BJ (cell line): ENCODE measurements around the gene HMCN2. TPM values are rescaled to one million over a fixed set of nuclear protein-coding genes. Genes with fewer than 3 reads are reported as not detected.

Experiments
- CTCF ChIA-PET: fragments of 350-600 bp; formaldehyde crosslinking; extraction: SDS; loops from one replicate; lab custom pipeline; 2021; ENCODE audit warnings: antibody characterized with exemption, inconsistent platforms; lab: Yijun Ruan, JAX
- POLR2A ChIA-PET: fragments of 300-600 bp; sonication (Branson Sonifier 250); formaldehyde crosslinking; extraction: SDS; loops from one replicate; lab custom pipeline; 2021; ENCODE audit warnings: antibody characterized with exemption; lab: Charles Lee
- DNase-seq: peaks from one replicate; pipeline ENCODE4 v3.0.0-alpha.2; 2011; ENCODE audit warnings: low read depth
- H3K27me3 ChIP-seq: 2 replicates; pipeline ENCODE4 v1.6.0; 2011; ENCODE audit warnings: low read length; ENCODE audit not compliant: control insufficient read depth, insufficient read depth
- H3K36me3 ChIP-seq: 2 replicates; pipeline ENCODE4 v1.5.1; 2011; ENCODE audit warnings: low read length; ENCODE audit not compliant: control insufficient read depth, insufficient read depth
- H3K4me3 ChIP-seq: 2 replicates; pipeline ENCODE4 v1.5.1; 2011; ENCODE audit warnings: low read depth, mild to moderate bottlenecking, control low read depth, low read length
- CTCF ChIP-seq: IDR thresholded peaks from 2 replicates; pipeline ENCODE4 v1.5.1; 2011; ENCODE audit warnings: low read depth, mild to moderate bottlenecking, control low read depth, inconsistent platforms, low read length, moderate library complexity; ENCODE audit not compliant: insufficient read depth
- polyA plus RNA-seq: library from polyadenylated mRNA; depleted of rRNA; stranded (reverse); fragments of >200 nt; gene quantifications from 2 replicates; pipeline ENCODE4 v1.2.3, GENCODE V29; 2011

Gene HMCN2
- polyA plus RNA-seq, 1 experiment: not detected

GRCh38 chr9:130307667-130307943 is 42.0 kb downstream of the HMCN2 start:
- TF ChIP-seq CTCF: no peak
- POLR2A ChIA-PET: no interaction called here
- no peaks in the 10 kb centered on the region for H3K36me3 ChIP-seq
- CTCF ChIA-PET: no interaction called here
- DNase-seq: no peak
- H3K27me3 ChIP-seq: peaks cover 9% of the 10 kb centered on the region
- no peak overlapping the region for H3K4me3 ChIP-seq

- Histone ChIP-seq H3K4me3 (no peak overlapping the region), H3K36me3 (no peaks in the 10 kb centered on the region), H3K27me3 (peaks cover 8% of the 10 kb centered on the region)
- DNase-seq: no peak
- CTCF ChIA-PET: no interaction called here
- no peak for TF ChIP-seq CTCF
- POLR2A ChIA-PET: no interaction called here
Observed at GRCh38 chr9:130308081-130308571, 42.6 kb downstream of the HMCN2 start.

- H3K4me3 ChIP-seq: no peak overlapping the region
- ChIA-PET POLR2A (no interaction called here), CTCF (no interaction called here)
- TF ChIP-seq CTCF: no peak
- H3K27me3 ChIP-seq: peaks cover 2% of the 10 kb centered on the region
- DNase-seq: no peak
- no peaks in the 10 kb centered on the region for H3K36me3 ChIP-seq
Observed at GRCh38 chr9:130309689-130310455, 44.3 kb downstream of the HMCN2 start.

- peaks cover 2% of the 10 kb centered on the region; the same call in 1 of the 2 replicates for H3K27me3 ChIP-seq
- no peak overlapping the region for H3K4me3 ChIP-seq
- POLR2A ChIA-PET: no interaction called here
- no peak for TF ChIP-seq CTCF
- DNase-seq: no peak
- H3K36me3 ChIP-seq: no peaks in the 10 kb centered on the region
- CTCF ChIA-PET: no interaction called here
Observed at GRCh38 chr9:130310456-130310855, 44.9 kb downstream of the HMCN2 start.

GRCh38 chr9:130311003-130311402 is 45.4 kb downstream of the HMCN2 start:
- H3K4me3 ChIP-seq: no peak overlapping the region
- no peak for TF ChIP-seq CTCF
- H3K27me3 ChIP-seq: no peaks in the 10 kb centered on the region
- DNase-seq: no peak
- POLR2A ChIA-PET: no interaction called here
- CTCF ChIA-PET: interaction anchor here (1.3 kb wide), 1 partner anchor 8 kb away, joined by 3 read pairs; no protein-coding TSS in a partner anchor
- H3K36me3 ChIP-seq: no peaks in the 10 kb centered on the region
